A673 (cell line): ENCODE measurements around the gene ARFGAP1. TPM values are rescaled to one million over a fixed set of nuclear protein-coding genes. Genes with fewer than 3 reads are reported as not detected.
A peak's percentile ranks its signal among the peaks of the same experiment; 100 is the strongest.

ENCODE experiments used
- BruUV-seq: library from RNA; stranded (reverse); fragments of 400-500 nt; replicated peaks from 2 replicates; lab custom pipeline; 2021; lab: Mats Ljungman, UMichigan
- CTCF ChIA-PET: fragments of 300-600 bp; sonication (Branson Sonifier 250); formaldehyde crosslinking; loops from one replicate; lab custom pipeline; 2022; ENCODE audit warnings: antibody characterized with exemption; lab: Charles Lee
- POLR2A ChIA-PET: fragments of 300-600 bp; sonication (Branson Sonifier 250); formaldehyde crosslinking; loops from one replicate; lab custom pipeline; 2022; ENCODE audit warnings: antibody characterized with exemption; ENCODE audit not compliant: low non-redundant PET; lab: Charles Lee
- DNase-seq: peaks from one replicate; pipeline ENCODE4 v3.0.0-alpha.2; 2015; ENCODE audit warnings: low spot score
- H3K27ac ChIP-seq: fragments of 200-600 bp; sonication (generic); 2 replicates; pipeline ENCODE4 v1.5.1; 2016; ENCODE audit warnings: mixed run types, low read depth, mild to moderate bottlenecking, mixed read lengths, antibody characterized with exemption, low read length; ENCODE audit not compliant: poor library complexity, severe bottlenecking
- H3K27me3 ChIP-seq: fragments of 200-600 bp; sonication (generic); replicated peaks from 2 replicates; pipeline ENCODE4 v1.6.1; 2017; ENCODE audit warnings: mixed run types, low read depth, mild to moderate bottlenecking, mixed read lengths, antibody characterized with exemption, low read length; ENCODE audit not compliant: insufficient read depth, poor library complexity
- H3K36me3 ChIP-seq: fragments of 200-600 bp; sonication (generic); 2 replicates; pipeline ENCODE4 v1.6.1; 2016; ENCODE audit warnings: mixed run types, mild to moderate bottlenecking, mixed read lengths, antibody characterized with exemption, low read length; ENCODE audit not compliant: insufficient read depth, poor library complexity, severe bottlenecking
- H3K4me1 ChIP-seq: fragments of 200-600 bp; sonication (generic); 2 replicates; pipeline ENCODE4 v1.6.1; 2017; ENCODE audit warnings: mixed run types, mild to moderate bottlenecking, mixed read lengths, antibody characterized with exemption, low read length; ENCODE audit not compliant: insufficient read depth, poor library complexity, severe bottlenecking
- H3K4me3 ChIP-seq: fragments of 200-600 bp; sonication (generic); 2 replicates; pipeline ENCODE4 v1.5.1; 2016; ENCODE audit warnings: low read depth, mixed run types, mild to moderate bottlenecking, mixed read lengths, low read length; ENCODE audit not compliant: poor library complexity, severe bottlenecking
- H3K9me3 ChIP-seq: fragments of 200-600 bp; sonication (generic); 2 replicates; pipeline ENCODE4 v1.6.1; 2016; ENCODE audit warnings: mixed run types, low read depth, mild to moderate bottlenecking, mixed read lengths, antibody characterized with exemption, low read length; ENCODE audit not compliant: poor library complexity, severe bottlenecking
- CTCF ChIP-seq: fragments of 300-800, 200-600 bp; sonication (generic); conservative IDR thresholded peaks from 2 replicates; pipeline ENCODE4 v1.5.1; 2017; ENCODE audit warnings: low read depth, mild to moderate bottlenecking, antibody characterized with exemption, low read length, moderate library complexity, mixed read lengths
- EZH2 ChIP-seq: fragments of 200-600 bp; sonication (generic); IDR thresholded peaks from 2 replicates; pipeline ENCODE4 v1.6.1; 2017; ENCODE audit warnings: borderline replicate concordance, low read depth, mild to moderate bottlenecking, mixed read lengths, antibody characterized with exemption, low read length; ENCODE audit not compliant: poor library complexity, severe bottlenecking
- intact Hi-C: fragments of 100-400 bp; cut with micrococcal nuclease; formaldehyde crosslinking; loops from one replicate; pipeline ENCODE4 v1.10.0; 2022; ENCODE audit not compliant: unreplicated experiment
- total RNA-seq: library from RNA; stranded (reverse); gene quantifications from 2 replicates; pipeline ENCODE4 v1.2.3, GENCODE V29; 2021

ARFGAP1 gene
- total RNA-seq, 1 experiment from 2014 or later: 90.4 TPM

GRCh38 chr20:63292904-63293303 lies 20.3 kb downstream of the ARFGAP1 start, which contains the start of gene COL20A1:
TSS of gene COL20A1 (plus strand) at chr20:63293186. CDS start at chr20:63295108, 1,922 bp downstream.
- DNase-seq: no peak
- POLR2A ChIA-PET: no interaction called here
- Histone ChIP-seq H3K9me3 (no peaks in the 10 kb centered on the region), H3K4me1 (no peaks in the 10 kb centered on the region), H3K36me3 (no peaks in the 10 kb centered on the region), H3K27me3 (peaks cover 29% of the 10 kb centered on the region), H3K27ac (no peak within 1 kb of the TSS), H3K4me3 (no peak within 1 kb of the TSS)
- BruUV-seq: no TSS peak
- CTCF ChIA-PET: no interaction called here
- intact Hi-C loops: no loop called here
- no peak for TF ChIP-seq CTCF
- no peak for TF ChIP-seq EZH2

GRCh38 chr20:63293456-63293855 lies 20.8 kb downstream of the ARFGAP1 start:
- Histone ChIP-seq H3K9me3 (no peaks in the 10 kb centered on the region), H3K4me3 (no peak overlapping the region), H3K4me1 (no peaks in the 10 kb centered on the region), H3K27ac (no peak overlapping the region), H3K36me3 (no peaks in the 10 kb centered on the region), H3K27me3 (peaks cover 35% of the 10 kb centered on the region)
- intact Hi-C loops: no loop called here
- TF ChIP-seq EZH2 (no peak), CTCF (no peak)
- no TSS peak for BruUV-seq
- ChIA-PET POLR2A (no interaction called here), CTCF (no interaction called here)
- no peak for DNase-seq

DNA sequence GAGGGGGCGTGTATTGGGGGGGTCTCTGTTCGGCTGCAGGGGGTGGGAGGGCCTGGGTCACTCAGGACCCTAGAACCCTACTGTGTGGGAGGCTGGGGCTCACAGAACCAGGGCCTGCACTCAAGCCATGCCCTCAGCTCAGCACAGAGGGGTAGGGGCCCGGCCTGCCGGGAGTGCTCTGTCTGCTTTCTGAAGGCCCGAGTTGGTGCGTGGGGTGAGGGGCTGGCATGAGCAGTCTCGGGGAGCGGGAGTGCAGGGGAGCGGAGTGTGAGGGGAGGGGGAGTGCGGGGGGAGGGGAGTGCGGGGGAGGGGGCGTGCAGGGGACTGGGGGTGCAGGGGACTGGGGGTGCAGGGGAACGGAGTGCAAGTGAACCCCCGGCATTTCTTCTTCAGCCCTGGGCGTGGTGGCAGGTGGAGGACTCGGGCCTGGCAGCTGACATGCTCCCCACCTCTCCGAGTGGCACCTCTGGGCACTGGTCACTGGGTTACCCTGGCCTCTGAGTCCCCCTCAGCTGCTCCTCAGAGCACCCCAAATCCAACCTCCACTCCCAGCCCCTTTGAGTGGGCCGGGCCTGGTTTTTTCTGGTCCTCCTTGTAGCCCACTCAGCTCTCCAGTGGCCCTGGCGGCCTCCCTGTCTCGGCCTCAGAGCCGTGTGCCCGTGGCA lies 21.4 kb downstream of the ARFGAP1 start:
- DNase-seq: peak; percentile 32
- TF ChIP-seq CTCF: no peak
- TF ChIP-seq EZH2: no peak
- no peaks in the 10 kb centered on the region for H3K36me3 ChIP-seq
- H3K4me3 ChIP-seq: no peak overlapping the region
- intact Hi-C loops: no loop called here
- ChIA-PET POLR2A (no interaction called here), CTCF (no interaction called here)
- H3K27me3 ChIP-seq: peaks cover 37% of the 10 kb centered on the region
- no peak overlapping the region for H3K27ac ChIP-seq
- H3K4me1 ChIP-seq: no peaks in the 10 kb centered on the region
- BruUV-seq: no TSS peak
- H3K9me3 ChIP-seq: no peaks in the 10 kb centered on the region
